ENCODE results near the gene ZNF554.

DNA sequence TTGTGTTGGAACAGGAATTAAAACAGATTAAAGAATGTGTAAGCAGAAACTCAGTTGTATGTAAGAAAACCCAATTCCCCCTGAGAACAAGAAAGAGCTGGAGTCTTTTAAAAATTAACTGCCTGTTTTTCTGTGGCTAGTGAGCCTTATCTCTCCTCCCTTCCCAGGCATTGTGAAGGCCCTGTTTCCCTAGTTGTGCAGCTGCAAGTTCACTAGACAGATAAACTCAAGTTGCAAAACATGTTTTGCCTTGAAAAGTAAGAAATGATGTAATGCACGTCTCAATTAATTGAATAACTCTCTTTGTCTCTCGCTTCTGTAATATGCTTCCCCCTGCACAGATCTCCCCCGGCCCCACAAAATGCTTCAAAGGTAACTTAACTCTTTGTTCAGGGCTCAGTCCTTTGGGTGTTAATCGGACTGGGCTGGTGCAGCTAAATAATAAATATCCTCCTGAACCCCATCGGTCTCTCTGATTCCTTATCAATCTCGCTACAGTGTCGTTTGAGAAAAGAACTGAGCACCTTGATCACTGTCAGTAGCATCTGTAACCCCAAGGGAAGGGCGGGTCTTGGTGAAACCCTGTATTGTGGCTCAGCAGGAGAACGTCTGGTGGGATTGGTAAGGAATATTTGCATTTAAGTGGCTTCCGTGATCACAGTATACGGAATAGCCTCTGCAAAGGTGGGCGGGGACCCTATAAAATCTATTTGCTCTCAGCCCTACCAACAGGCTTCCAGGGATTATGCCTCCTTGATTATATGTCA, 45.8 kb downstream of the ZNF554 start:
- TF ChIP-seq, protein P1, sequence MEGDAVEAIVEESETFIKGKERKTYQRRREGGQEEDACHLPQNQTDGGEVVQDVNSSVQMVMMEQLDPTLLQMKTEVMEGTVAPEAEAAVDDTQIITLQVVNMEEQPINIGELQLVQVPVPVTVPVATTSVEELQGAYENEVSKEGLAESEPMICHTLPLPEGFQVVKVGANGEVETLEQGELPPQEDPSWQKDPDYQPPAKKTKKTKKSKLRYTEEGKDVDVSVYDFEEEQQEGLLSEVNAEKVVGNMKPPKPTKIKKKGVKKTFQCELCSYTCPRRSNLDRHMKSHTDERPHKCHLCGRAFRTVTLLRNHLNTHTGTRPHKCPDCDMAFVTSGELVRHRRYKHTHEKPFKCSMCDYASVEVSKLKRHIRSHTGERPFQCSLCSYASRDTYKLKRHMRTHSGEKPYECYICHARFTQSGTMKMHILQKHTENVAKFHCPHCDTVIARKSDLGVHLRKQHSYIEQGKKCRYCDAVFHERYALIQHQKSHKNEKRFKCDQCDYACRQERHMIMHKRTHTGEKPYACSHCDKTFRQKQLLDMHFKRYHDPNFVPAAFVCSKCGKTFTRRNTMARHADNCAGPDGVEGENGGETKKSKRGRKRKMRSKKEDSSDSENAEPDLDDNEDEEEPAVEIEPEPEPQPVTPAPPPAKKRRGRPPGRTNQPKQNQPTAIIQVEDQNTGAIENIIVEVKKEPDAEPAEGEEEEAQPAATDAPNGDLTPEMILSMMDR (IDR thresholded peaks at IDR 0.05; ENCODE audit: insufficient read depth, low read length): no peak
- no peak for TF ChIP-seq POLR2AphosphoS5 (IDR thresholded peaks at IDR 0.05; ENCODE audit: low read depth)
- no peak for TF ChIP-seq GABPA (IDR thresholded peaks at IDR 0.05; ENCODE audit: low read depth)
